HepG2 (cell line): ENCODE data around the gene TFEB. TPM values are rescaled to one million over a fixed set of nuclear protein-coding genes. Genes with fewer than 3 reads are reported as not detected.

ENCODE experiments used
- AGO2 ChIP-seq: fragments of 200-400 bp; formaldehyde crosslinking; optimal IDR thresholded peaks from 2 replicates; pipeline ENCODE3; 2017; ENCODE audit warnings: mild to moderate bottlenecking, low read depth, low read length, moderate library complexity
- ATF4 ChIP-seq, 2 experiments: fragments of 450-650 bp in 1 of 2; sonication (generic) in 1 of 2; formaldehyde crosslinking; IDR thresholded peaks; 2 replicates each; pipeline versions ENCODE4 v1.5.0 to v1.8.0; 2020 to 2022; ENCODE audit warnings: mild to moderate bottlenecking in 1 of 2, missing genetic modification reagents in 1 of 2
- CBX2 ChIP-seq, 2 experiments: fragments of 200-600 bp in 1 of 2; sonication (generic); formaldehyde crosslinking in 1 of 2; IDR thresholded peaks; 2 replicates each; pipeline versions ENCODE4 v1.7.0 to v1.8.1; 2018 to 2022; ENCODE audit warnings: low read depth in 2 of 2, low read length in 1 of 2, mild to moderate bottlenecking in 1 of 2, missing genetic modification reagents in 1 of 2
- CENPX ChIP-seq: sonication (generic); formaldehyde crosslinking; IDR thresholded peaks from 2 replicates; pipeline ENCODE4 v1.9.0; 2021; ENCODE audit warnings: mild to moderate bottlenecking, missing genetic modification reagents, moderate library complexity
- DPF2 ChIP-seq: sonication (generic); formaldehyde crosslinking; IDR thresholded peaks from 2 replicates; pipeline ENCODE4 v1.4.0; 2020; ENCODE audit warnings: mild to moderate bottlenecking, low read depth, missing genetic modification reagents, borderline replicate concordance
- FOXP4 ChIP-seq: sonication (generic); formaldehyde crosslinking; IDR thresholded peaks from 2 replicates; pipeline ENCODE4 v1.4.0; 2020; ENCODE audit warnings: missing genetic modification reagents
- GMEB1 ChIP-seq: sonication (generic); formaldehyde crosslinking; IDR thresholded peaks from 2 replicates; pipeline ENCODE4 v1.5.1; 2020; ENCODE audit warnings: missing genetic modification reagents, mild to moderate bottlenecking, borderline replicate concordance
- HOXA5 ChIP-seq: sonication (generic); formaldehyde crosslinking; IDR thresholded peaks from 2 replicates; pipeline ENCODE4 v1.4.0; 2020; ENCODE audit warnings: missing genetic modification reagents
- KLF12 ChIP-seq: sonication (generic); formaldehyde crosslinking; IDR thresholded peaks from 2 replicates; pipeline ENCODE4 v1.4.0; 2020; ENCODE audit warnings: missing genetic modification reagents, borderline replicate concordance
- MBNL3 ChIP-seq: fragments of 250-450 bp; sonication (Bioruptor Pico); conservative IDR thresholded peaks from 2 replicates; pipeline ENCODE4 v1.8.0; 2022; ENCODE audit warnings: mild to moderate bottlenecking, inconsistent platforms
- MED13 ChIP-seq: sonication (generic); formaldehyde crosslinking; IDR thresholded peaks from 2 replicates; pipeline ENCODE4 v1.5.0; 2020; ENCODE audit warnings: missing genetic modification reagents
- MIER3 ChIP-seq: IDR thresholded peaks from 2 replicates; pipeline ENCODE4 v1.6.1; 2016; ENCODE audit warnings: missing compliant biosample characterization, borderline replicate concordance
- MXD3 ChIP-seq: IDR thresholded peaks from 2 replicates; pipeline ENCODE4 v1.6.1; 2016; ENCODE audit warnings: mild to moderate bottlenecking, missing biosample characterization, missing genetic modification reagents
- NR2C2 ChIP-seq: sonication (generic); formaldehyde crosslinking; IDR thresholded peaks from 2 replicates; pipeline ENCODE4 v1.4.0; 2020; ENCODE audit warnings: missing genetic modification reagents, mild to moderate bottlenecking, moderate library complexity, borderline replicate concordance
- RFX1 ChIP-seq: fragments of 450-650 bp; IDR thresholded peaks from 2 replicates; pipeline ENCODE4 v1.6.1; 2017
- TFE3 ChIP-seq: IDR thresholded peaks from 2 replicates; pipeline ENCODE4 v1.6.1; 2016
- ZBTB14 ChIP-seq: sonication (generic); formaldehyde crosslinking; IDR thresholded peaks from 2 replicates; pipeline ENCODE4 v1.4.0; 2020; ENCODE audit warnings: missing genetic modification reagents
- ZNF678 ChIP-seq: sonication (generic); formaldehyde crosslinking; IDR thresholded peaks from 2 replicates; pipeline ENCODE4 v1.4.0; 2020; ENCODE audit warnings: mild to moderate bottlenecking, missing genetic modification reagents
- ZSCAN20 ChIP-seq: sonication (generic); formaldehyde crosslinking; IDR thresholded peaks from 2 replicates; pipeline ENCODE4 v1.4.0; 2020; ENCODE audit warnings: missing genetic modification reagents, mild to moderate bottlenecking, borderline replicate concordance
- ZSCAN21 ChIP-seq: sonication (generic); formaldehyde crosslinking; IDR thresholded peaks from 2 replicates; pipeline ENCODE4 v1.8.0; 2022; ENCODE audit warnings: mild to moderate bottlenecking, missing genetic modification reagents, moderate library complexity, borderline replicate concordance
- polyA plus RNA-seq, 8 experiments: library from polyadenylated mRNA; depleted of rRNA in 3 of 8; stranded (reverse) in 7 of 8; unstranded in 1 of 8; fragments of >200 nt; fragmentation: Illumina TruSeq in 4 of 8; extraction: Trizol in 4 of 8; gene quantifications; 2 replicates each; pipeline versions ENCODE4 v1.2.1 to v1.2.3, GENCODE V29; 2011 to 2016; ENCODE audit warnings: low read depth in 4 of 8, missing spikeins in 1 of 8, mixed read lengths in 1 of 8; ENCODE audit not compliant: insufficient read depth in 1 of 8
- total RNA-seq, 5 experiments: library from RNA; depleted of rRNA; stranded (reverse); fragments of >200 nt; fragmentation: Illumina TruSeq; extraction: Trizol; gene quantifications; 2 replicates each; pipeline ENCODE4 v1.2.3, GENCODE V29; 2016; ENCODE audit warnings: low read depth in 1 of 5

The TFEB gene
- total and polyA plus RNA-seq, 2 of the 13 experiments (the other 11 are each of a cell fraction or from before 2014, with no cell fraction given) = 13.3 to 18.7 TPM

GRCh38 chr6:41723530-41724227 lies 11.7 kb downstream of the TFEB start (continued):
- TF ChIP-seq FOXP4 (CRISPR knock-in tag) (peak; percentile 74), ZSCAN20 (CRISPR knock-in tag) (peak; percentile 66; the same call in 1 of the 2 replicates), CENPX (CRISPR knock-in tag) (no peak), ZSCAN21 (CRISPR knock-in tag) (peak; percentile 90), DPF2 (CRISPR knock-in tag) (no peak), ZNF678 (no peak), ATF4 (CRISPR knock-in tag; IDR thresholded peaks at IDR 0.05) (peak in 1 of 2 experiments; percentile 65; a peak in 1 of 4 replicates), MXD3 (peak; percentile 57), CBX2 (IDR thresholded peaks at IDR 0.05; ENCODE audit: low read depth, low read length) (no peak), CBX2 (CRISPR knock-in tag; IDR thresholded peaks at IDR 0.05; ENCODE audit: low read depth) (no peak), MBNL3 (no peak), MED13 (CRISPR knock-in tag) (peak; percentile 81; the same call in 1 of the 2 replicates), AGO2 (peak; percentile 51), GMEB1 (CRISPR knock-in tag) (peak; percentile 51), KLF12 (no peak), ZBTB14 (CRISPR knock-in tag) (no peak), TFE3 (CRISPR knock-in tag) (no peak), NR2C2 (0 out of 2 replicates have a peak, but pooled peaks have one; percentile 44), RFX1 (no peak), HOXA5 (CRISPR knock-in tag) (peak; percentile 77; the same call in 1 of the 2 replicates), MIER3 (CRISPR knock-in tag) (0 out of 2 replicates have a peak, but pooled peaks have one; percentile 17)
